ENCODE results near the gene GRHPR.

Gene GRHPR

DNA sequence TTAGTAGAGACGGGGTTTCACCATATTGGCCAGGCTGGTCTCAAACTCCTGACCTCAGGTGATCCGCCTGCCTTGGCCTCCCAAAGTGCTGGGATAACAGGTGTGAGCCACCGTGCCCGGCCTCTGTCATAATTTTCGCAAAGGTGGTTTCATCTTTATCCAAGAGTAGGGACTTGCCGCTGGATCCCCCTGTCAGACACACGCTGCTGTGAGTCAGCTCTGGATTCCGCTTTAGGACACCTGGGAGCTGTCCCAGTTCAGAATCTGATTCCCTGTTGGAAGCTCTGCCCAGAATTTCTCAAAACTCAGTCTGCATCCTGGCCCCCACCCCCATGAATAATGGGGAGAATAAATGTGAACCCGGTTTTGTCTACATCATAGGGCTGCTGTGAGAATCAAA, 17.9 kb upstream of the GRHPR start:
- Histone ChIP-seq H3K4me3 (ENCODE audit: low read depth in 1 of 2, low read length in 2 of 2) (no peak overlapping the region), H3K27ac (ENCODE audit: low read length) (no peak overlapping the region), H3K4me1 (ENCODE audit: control insufficient read depth in 1 of 2, insufficient read depth in 2 of 2, low read length in 2 of 2) (no peaks in the 10 kb centered on the region), H3K27me3 (ENCODE audit: low read depth, low read length) (no peaks in the 10 kb centered on the region), H3K9me3 (ENCODE audit: control insufficient read depth in 1 of 2, low read length in 2 of 2) (no peaks in the 10 kb centered on the region), H3K36me3 (ENCODE audit: control insufficient read depth in 1 of 2, insufficient read depth in 2 of 2, low read length in 2 of 2) (no peaks in the 10 kb centered on the region)

DNA sequence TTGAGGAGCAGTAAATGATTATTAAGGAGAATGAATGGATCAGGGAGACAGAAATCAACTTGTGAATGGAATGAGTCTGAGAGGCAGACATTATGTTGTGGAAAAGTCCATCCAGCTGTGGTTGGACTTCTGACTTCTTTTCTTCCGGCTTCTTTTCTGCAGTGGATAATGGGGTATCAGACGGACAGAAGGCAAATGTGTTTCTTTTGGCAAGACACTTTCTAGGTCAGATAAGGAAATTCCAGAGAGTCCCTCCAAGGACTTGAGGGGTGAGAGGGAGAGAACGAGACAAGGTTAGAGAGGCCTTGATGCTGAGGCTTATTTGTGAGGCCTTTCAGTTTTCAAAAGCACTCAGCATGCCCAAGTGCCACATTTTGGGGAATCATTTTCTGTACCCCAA, 17.1 kb upstream of the GRHPR start:
- no peaks in the 10 kb centered on the region for H3K9me3 ChIP-seq (ENCODE audit: control insufficient read depth in 1 of 2, low read length in 2 of 2)

DNA sequence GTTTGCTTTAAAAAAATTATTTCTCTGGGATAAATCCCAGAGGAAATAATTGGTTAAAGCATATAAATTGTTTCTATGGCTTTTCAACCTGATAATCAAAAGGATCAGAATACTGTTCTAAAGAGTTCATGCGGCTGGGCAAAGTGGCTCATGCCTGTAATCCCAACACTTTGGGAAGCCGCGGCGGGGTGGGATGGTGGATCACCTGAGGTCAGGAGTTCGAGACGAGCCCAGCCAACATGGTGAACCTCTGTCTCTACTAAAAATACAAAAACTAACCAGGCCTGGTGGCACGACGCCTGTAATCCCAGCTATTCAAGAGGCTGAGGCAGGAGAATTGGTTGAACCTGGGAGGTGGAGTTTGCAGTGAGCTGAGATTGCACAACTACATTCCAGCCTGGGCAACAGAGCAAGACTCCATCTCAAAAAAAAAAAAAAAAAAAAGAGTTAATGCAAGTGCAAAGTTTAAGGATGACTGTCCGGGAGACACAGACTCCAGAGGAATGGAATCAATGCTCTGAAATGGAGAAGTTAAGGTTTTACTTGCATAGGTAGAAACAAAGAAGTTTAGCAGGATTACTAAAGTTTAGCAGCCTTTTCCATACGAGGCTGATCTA, 16.6 kb upstream of the GRHPR start:
- H3K4me3 ChIP-seq (ENCODE audit: low read depth in 1 of 2, low read length in 2 of 2) = no peak overlapping the region
- no peaks in the 10 kb centered on the region for H3K4me1 ChIP-seq (ENCODE audit: control insufficient read depth in 1 of 2, insufficient read depth in 2 of 2, low read length in 2 of 2)
- no peak overlapping the region for H3K27ac ChIP-seq (ENCODE audit: low read length)
- no peaks in the 10 kb centered on the region for H3K9me3 ChIP-seq (ENCODE audit: control insufficient read depth in 1 of 2, low read length in 2 of 2)
- no peaks in the 10 kb centered on the region for H3K36me3 ChIP-seq (ENCODE audit: control insufficient read depth in 1 of 2, insufficient read depth in 2 of 2, low read length in 2 of 2)
- no peaks in the 10 kb centered on the region for H3K27me3 ChIP-seq (ENCODE audit: low read depth, low read length)

More for the DNA sequence above, 17.1 kb upstream of the GRHPR start:
- no peaks in the 10 kb centered on the region for H3K36me3 ChIP-seq (ENCODE audit: control insufficient read depth in 1 of 2, insufficient read depth in 2 of 2, low read length in 2 of 2)
- no peaks in the 10 kb centered on the region for H3K27me3 ChIP-seq (ENCODE audit: low read depth, low read length)
- H3K27ac ChIP-seq (ENCODE audit: low read length) = no peak overlapping the region
- no peak overlapping the region for H3K4me3 ChIP-seq (ENCODE audit: low read depth in 1 of 2, low read length in 2 of 2)
- no peaks in the 10 kb centered on the region for H3K4me1 ChIP-seq (ENCODE audit: control insufficient read depth in 1 of 2, insufficient read depth in 2 of 2, low read length in 2 of 2)

DNA sequence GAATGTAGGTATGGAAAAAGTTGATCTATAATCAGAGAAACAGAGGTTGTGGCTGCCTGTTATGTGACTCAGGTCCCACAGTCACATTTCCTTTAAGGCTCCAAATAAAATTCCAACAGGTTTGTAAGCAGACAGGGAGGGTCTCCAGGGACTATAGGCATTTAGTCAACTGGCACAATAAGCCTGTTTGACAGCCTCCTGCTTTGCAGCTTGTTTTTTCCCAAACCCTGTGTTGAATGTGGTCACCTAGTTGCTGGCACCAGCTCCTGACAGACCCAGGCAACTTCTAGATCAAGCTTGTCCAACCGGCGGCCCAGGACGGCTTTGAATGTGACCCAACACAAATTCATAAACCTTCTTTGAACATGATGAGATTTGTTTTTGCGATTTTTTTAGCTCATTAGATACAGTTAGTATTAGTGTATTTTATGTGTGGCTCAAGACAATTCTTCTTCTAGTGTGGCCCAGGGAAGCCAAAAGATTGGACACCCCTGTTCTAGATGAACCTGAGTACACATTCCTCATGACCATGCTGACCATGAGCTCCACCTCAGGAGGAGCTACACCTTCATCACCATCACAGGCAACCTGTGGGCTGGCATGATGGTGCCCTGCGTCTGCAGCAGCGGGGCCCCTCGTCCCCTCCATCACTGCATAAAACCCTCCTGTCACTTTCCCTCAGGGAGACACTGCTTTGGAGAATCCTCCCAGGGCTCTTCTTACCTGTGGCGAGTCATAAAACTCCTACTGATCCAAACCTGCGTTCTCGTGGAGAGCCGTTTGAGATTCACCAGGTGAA, 15.7 kb upstream of the GRHPR start:
- no peak overlapping the region for H3K4me3 ChIP-seq (ENCODE audit: low read depth in 1 of 2, low read length in 2 of 2)
- no peaks in the 10 kb centered on the region for H3K4me1 ChIP-seq (ENCODE audit: control insufficient read depth in 1 of 2, insufficient read depth in 2 of 2, low read length in 2 of 2)
- H3K27ac ChIP-seq (ENCODE audit: low read length) = no peak overlapping the region
- H3K36me3 ChIP-seq (ENCODE audit: control insufficient read depth in 1 of 2, insufficient read depth in 2 of 2, low read length in 2 of 2) = no peaks in the 10 kb centered on the region
- H3K9me3 ChIP-seq (ENCODE audit: control insufficient read depth in 1 of 2, low read length in 2 of 2) = no peaks in the 10 kb centered on the region
- H3K27me3 ChIP-seq (ENCODE audit: low read depth, low read length) = no peaks in the 10 kb centered on the region

DNA sequence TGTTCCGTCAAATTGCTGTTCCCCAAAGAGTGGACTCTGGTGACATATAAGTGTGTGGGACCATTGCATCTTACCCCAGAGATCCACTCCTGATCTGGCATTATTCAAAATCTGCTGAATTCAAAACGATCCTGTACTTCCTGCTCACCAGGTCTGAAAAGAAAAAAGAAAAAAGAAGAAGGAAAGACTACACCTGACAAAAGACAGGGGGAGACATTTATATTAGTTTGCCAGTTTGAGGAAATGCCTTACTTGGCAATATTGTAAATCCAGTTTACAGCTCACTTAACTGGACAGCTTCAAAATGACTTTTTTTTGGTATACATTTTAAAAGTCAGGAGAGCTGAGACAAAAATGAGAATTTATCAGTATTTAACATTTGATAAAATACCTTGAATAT, 15.0 kb upstream of the GRHPR start:
- H3K36me3 ChIP-seq (ENCODE audit: control insufficient read depth in 1 of 2, insufficient read depth in 2 of 2, low read length in 2 of 2) = no peaks in the 10 kb centered on the region
- H3K9me3 ChIP-seq (ENCODE audit: control insufficient read depth in 1 of 2, low read length in 2 of 2) = no peaks in the 10 kb centered on the region
- H3K4me1 ChIP-seq (ENCODE audit: control insufficient read depth in 1 of 2, insufficient read depth in 2 of 2, low read length in 2 of 2) = no peaks in the 10 kb centered on the region
- no peak overlapping the region for H3K27ac ChIP-seq (ENCODE audit: low read length)
- no peak overlapping the region for H3K4me3 ChIP-seq (ENCODE audit: low read depth in 1 of 2, low read length in 2 of 2)
- H3K27me3 ChIP-seq (ENCODE audit: low read depth, low read length) = no peaks in the 10 kb centered on the region

DNA sequence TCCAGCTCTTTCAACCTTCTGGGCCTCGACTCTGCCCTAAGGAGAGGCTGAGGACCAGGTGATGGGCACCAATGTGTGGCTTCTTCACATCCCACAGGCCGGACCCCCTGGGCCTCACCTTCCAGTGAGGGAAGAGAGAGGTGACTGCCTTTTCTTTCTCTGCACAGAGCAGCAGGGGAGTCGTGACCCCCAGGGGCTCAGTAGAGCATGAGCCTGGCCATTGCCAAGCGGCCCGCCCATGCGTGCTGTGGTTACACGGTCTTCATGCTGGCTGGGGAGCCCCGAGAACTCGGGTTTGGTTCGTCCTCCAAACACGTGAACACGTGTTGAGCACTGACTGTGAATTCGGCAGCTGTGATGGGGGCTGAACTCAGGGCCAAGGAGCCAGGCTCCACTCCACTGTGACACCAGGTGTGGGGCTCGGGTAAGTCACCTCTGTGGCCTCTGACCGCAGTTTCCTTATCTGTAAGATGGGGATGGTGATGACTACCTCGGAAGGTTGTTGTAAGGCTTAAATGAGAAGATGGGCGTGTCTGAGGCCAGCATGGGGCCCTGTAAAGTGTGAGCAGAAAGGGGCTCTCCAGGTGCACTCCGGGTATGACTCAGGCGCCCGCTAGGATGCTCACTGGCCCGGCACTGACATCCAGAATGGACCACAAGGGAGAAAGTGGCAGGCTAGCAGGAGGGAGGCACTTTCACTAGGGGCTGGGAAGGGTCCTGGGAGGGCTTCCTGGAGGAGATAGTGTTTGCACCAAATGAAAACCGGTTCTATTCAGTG, 13.4 kb upstream of the GRHPR start:
- Histone ChIP-seq H3K27ac (ENCODE audit: low read length) (no peak overlapping the region), H3K36me3 (ENCODE audit: control insufficient read depth in 1 of 2, insufficient read depth in 2 of 2, low read length in 2 of 2) (no peaks in the 10 kb centered on the region), H3K9me3 (ENCODE audit: control insufficient read depth in 1 of 2, low read length in 2 of 2) (no peaks in the 10 kb centered on the region), H3K27me3 (ENCODE audit: low read depth, low read length) (no peaks in the 10 kb centered on the region), H3K4me3 (ENCODE audit: low read depth in 1 of 2, low read length in 2 of 2) (no peak overlapping the region), H3K4me1 (ENCODE audit: control insufficient read depth in 1 of 2, insufficient read depth in 2 of 2, low read length in 2 of 2) (no peaks in the 10 kb centered on the region)

DNA sequence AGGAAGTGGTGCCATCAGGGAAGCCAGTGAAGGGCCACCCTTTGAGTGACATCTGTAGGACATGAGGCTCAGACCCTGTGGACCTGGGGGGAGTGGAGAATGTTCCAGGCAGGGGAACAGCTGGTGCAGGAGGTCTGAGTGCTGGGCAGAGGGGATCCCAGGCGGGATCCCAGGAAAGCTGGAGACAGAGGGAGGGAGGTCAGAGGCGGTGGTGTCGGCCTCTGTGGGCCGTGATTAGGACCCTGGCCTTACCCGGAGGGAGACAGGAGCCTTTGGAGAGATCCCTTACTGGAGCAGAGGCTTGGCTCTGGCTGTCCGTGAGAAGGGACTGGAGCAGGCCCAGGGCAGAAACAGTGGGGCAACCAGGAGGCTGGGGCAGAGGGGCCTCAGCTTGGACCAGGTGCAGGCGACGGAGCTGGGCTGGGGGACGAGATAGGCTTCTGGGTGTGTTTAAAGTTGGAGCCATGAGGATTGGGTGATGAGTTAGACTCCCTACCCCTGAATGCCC, 12.1 kb upstream of the GRHPR start:
- H3K9me3 ChIP-seq (ENCODE audit: control insufficient read depth in 1 of 2, low read length in 2 of 2) = no peaks in the 10 kb centered on the region
- H3K36me3 ChIP-seq (ENCODE audit: control insufficient read depth in 1 of 2, insufficient read depth in 2 of 2, low read length in 2 of 2) = no peaks in the 10 kb centered on the region
- H3K27ac ChIP-seq (ENCODE audit: low read length) = no peak overlapping the region
- no peak overlapping the region for H3K4me3 ChIP-seq (ENCODE audit: low read depth in 1 of 2, low read length in 2 of 2)
- H3K27me3 ChIP-seq (ENCODE audit: low read depth, low read length) = no peaks in the 10 kb centered on the region
- H3K4me1 ChIP-seq (ENCODE audit: control insufficient read depth in 1 of 2, insufficient read depth in 2 of 2, low read length in 2 of 2) = peaks cover 0 to 7% of the 10 kb centered on the region in 2 donors

DNA sequence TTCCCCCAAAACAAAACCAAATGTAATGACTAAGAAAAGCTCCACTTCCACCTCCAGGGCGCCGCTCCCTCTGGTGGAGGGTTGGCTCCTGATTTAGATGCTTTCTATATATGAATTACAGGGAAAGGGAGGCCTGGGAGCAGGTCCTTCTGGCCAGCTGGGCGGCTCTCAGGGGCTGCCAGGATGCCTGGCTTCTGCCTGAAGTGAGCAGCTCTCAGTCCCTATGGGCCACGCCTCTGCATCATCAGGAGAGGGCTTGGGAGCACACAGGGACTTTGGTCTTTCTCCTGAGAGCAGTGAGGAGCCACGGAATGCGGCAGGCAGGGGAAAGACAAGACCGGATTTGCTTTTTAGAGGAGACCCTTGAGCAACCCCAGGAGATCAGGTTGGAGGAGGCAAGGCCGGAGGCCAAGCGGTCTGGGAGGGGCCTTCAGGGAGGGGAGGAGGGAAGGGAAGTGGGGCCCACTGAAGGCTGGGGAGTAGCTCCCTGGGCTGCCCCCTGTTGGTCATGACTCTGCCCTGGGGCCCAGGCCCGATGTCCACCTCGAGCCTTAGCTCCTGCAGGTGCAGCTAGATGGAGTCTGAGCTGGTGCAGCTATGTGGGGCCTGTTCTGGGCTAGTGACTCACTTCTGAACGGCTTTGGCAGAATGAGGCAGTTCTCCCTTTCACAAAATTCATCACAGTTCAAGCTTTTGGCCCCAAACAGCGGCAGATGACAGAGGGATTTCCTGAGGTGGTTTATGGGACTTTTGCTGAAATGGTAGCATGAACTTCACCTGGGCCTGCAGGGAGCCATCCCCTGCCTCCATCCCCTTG, 11.3 kb upstream of the GRHPR start:
- Histone ChIP-seq H3K4me3 (ENCODE audit: low read depth in 1 of 2, low read length in 2 of 2) (no peak overlapping the region), H3K4me1 (ENCODE audit: control insufficient read depth in 1 of 2, insufficient read depth in 2 of 2, low read length in 2 of 2) (peaks cover 0 to 8% of the 10 kb centered on the region in 2 donors), H3K27ac (ENCODE audit: low read length) (no peak overlapping the region), H3K9me3 (ENCODE audit: control insufficient read depth in 1 of 2, low read length in 2 of 2) (no peaks in the 10 kb centered on the region), H3K27me3 (ENCODE audit: low read depth, low read length) (no peaks in the 10 kb centered on the region), H3K36me3 (ENCODE audit: control insufficient read depth in 1 of 2, insufficient read depth in 2 of 2, low read length in 2 of 2) (no peaks in the 10 kb centered on the region)

DNA sequence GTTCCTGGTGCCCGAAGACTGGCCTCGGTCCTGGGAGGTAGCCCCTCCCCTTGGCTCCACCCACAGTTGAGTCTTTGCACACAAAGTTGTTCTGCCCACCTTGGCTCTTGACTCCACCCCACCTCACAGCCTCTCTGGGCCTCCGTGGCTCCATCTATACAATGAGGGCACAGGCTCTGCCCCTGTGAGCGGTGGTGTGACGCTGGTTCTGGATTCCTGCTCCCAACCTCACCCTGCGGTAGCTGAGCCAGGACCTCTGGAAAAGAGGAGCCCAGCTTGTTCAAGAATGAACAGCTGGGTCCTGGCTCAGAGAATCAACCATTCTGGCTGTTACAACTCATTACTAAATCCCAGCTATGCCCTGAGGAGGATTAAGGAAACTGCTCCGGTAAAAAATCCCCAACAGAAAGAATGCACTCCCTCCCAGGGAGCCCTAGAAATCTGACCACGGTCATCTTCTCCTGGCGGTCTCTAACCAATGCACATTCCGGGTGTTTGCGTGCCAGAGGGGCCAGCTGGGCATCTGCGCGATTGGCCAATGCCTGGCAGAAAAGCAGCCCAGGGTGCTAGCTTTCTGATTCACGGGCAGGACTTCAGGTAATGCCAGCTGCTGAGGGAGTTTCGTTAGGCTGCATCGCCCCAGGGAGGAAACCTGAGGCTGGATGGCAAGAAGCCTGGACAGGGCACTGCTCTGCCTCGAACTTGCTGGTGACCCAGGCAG, 9.9 kb upstream of the GRHPR start:
- Histone ChIP-seq H3K4me1 (ENCODE audit: control insufficient read depth in 1 of 2, insufficient read depth in 2 of 2, low read length in 2 of 2) (peaks cover 0 to 8% of the 10 kb centered on the region in 2 donors), H3K36me3 (ENCODE audit: control insufficient read depth in 1 of 2, insufficient read depth in 2 of 2, low read length in 2 of 2) (no peaks in the 10 kb centered on the region), H3K9me3 (ENCODE audit: control insufficient read depth in 1 of 2, low read length in 2 of 2) (no peaks in the 10 kb centered on the region), H3K27ac (ENCODE audit: low read length) (no peak overlapping the region), H3K27me3 (ENCODE audit: low read depth, low read length) (no peaks in the 10 kb centered on the region), H3K4me3 (ENCODE audit: low read depth in 1 of 2, low read length in 2 of 2) (no peak overlapping the region)

DNA sequence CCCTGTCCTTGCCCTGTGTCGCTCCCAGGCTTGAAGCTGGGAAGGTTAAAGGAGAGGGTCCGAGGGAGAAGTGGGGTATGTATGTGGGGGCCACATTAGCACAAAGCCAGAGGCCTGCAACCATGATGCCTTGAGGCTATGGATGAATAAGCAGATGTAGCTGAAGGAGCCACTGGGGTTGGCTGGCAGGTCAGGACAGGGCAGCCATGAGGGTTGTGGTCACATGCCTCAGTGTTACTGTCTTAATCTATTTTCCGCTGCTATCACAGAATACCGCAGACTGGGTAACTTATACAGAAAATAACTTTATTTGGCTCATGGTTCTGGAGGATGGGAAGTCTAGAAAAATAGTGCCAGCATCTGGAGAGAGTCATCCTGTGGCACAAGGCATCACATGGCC, 9.2 kb upstream of the GRHPR start:
- Histone ChIP-seq H3K4me1 (ENCODE audit: control insufficient read depth in 1 of 2, insufficient read depth in 2 of 2, low read length in 2 of 2) (peaks cover 0 to 8% of the 10 kb centered on the region in 2 donors), H3K27me3 (ENCODE audit: low read depth, low read length) (no peaks in the 10 kb centered on the region), H3K9me3 (ENCODE audit: control insufficient read depth in 1 of 2, low read length in 2 of 2) (no peaks in the 10 kb centered on the region), H3K36me3 (ENCODE audit: control insufficient read depth in 1 of 2, insufficient read depth in 2 of 2, low read length in 2 of 2) (no peaks in the 10 kb centered on the region), H3K4me3 (ENCODE audit: low read depth in 1 of 2, low read length in 2 of 2) (no peak overlapping the region), H3K27ac (ENCODE audit: low read length) (no peak overlapping the region)
